GM06990 (cell line): ENCODE data around the gene SNX6.
"Not testable (repeated sequence)": the region's sequence is repeated elsewhere in the genome, so short reads cannot be mapped to it uniquely, and the experiment has no call there.

Source experiments
- DNase-seq: peaks from one replicate; pipeline ENCODE4 v3.0.0-alpha.2; 2011; ENCODE audit not compliant: insufficient read length; ENCODE audit errors: extremely low read depth
- H3K27me3 ChIP-seq: replicated peaks from 2 replicates; pipeline ENCODE4 v1.6.0; 2011; ENCODE audit warnings: low read length; ENCODE audit not compliant: control insufficient read depth, insufficient read depth
- H3K36me3 ChIP-seq: 2 replicates; pipeline ENCODE4 v1.5.1; 2011; ENCODE audit warnings: low read length; ENCODE audit not compliant: control insufficient read depth, insufficient read depth
- H3K4me3 ChIP-seq: replicated peaks from 2 replicates; pipeline ENCODE4 v1.5.1; 2011; ENCODE audit warnings: low read depth, mild to moderate bottlenecking, control low read depth, low read length
- CTCF ChIP-seq: IDR thresholded peaks from 2 replicates; pipeline ENCODE4 v1.5.1; 2011; ENCODE audit warnings: low read length, control low read depth, mild to moderate bottlenecking, inconsistent platforms; ENCODE audit not compliant: insufficient read depth, poor library complexity, severe bottlenecking

SNX6 gene

GRCh38 chr14:34571771-34572170 lies 58.2 kb downstream of the SNX6 start:
- Histone ChIP-seq H3K27me3 (no peaks in the 10 kb centered on the region), H3K36me3 (peaks cover 6% of the 10 kb centered on the region), H3K4me3 (no peak overlapping the region)
- TF ChIP-seq CTCF: no peak
- DNase-seq: no peak

GRCh38 chr14:34569750-34570149 lies 60.2 kb downstream of the SNX6 start:
- peaks cover 10% of the 10 kb centered on the region for H3K36me3 ChIP-seq

GRCh38 chr14:34568803-34569202 lies 61.1 kb downstream of the SNX6 start:
- peaks cover 10% of the 10 kb centered on the region for H3K36me3 ChIP-seq
- no peak for TF ChIP-seq CTCF

More at GRCh38 chr14:34569750-34570149, 60.2 kb downstream of the SNX6 start:
- H3K27me3 ChIP-seq: no peaks in the 10 kb centered on the region
- no peak for DNase-seq
- no peak for TF ChIP-seq CTCF
- no peak overlapping the region for H3K4me3 ChIP-seq

GRCh38 chr14:34562776-34563150 lies 67.2 kb downstream of the SNX6 start:
- Histone ChIP-seq H3K4me3 (no peak overlapping the region), H3K36me3 (peaks cover 8% of the 10 kb centered on the region), H3K27me3 (no peaks in the 10 kb centered on the region)
- TF ChIP-seq CTCF: no peak
- no peak for DNase-seq

More at GRCh38 chr14:34568803-34569202, 61.1 kb downstream of the SNX6 start:
- no peak for DNase-seq
- no peaks in the 10 kb centered on the region for H3K27me3 ChIP-seq
- H3K4me3 ChIP-seq: no peak overlapping the region

GRCh38 chr14:34562037-34562775 lies 67.7 kb downstream of the SNX6 start:
- DNase-seq, H3K36me3 ChIP-seq, H3K4me3 ChIP-seq: not testable (repeated sequence)

GRCh38 chr14:34556498-34556829 lies 73.5 kb downstream of the SNX6 start:
- H3K36me3 ChIP-seq, DNase-seq, H3K4me3 ChIP-seq, H3K27me3 ChIP-seq: not testable (repeated sequence)

More at GRCh38 chr14:34562037-34562775, 67.7 kb downstream of the SNX6 start:
- H3K27me3 ChIP-seq: not testable (repeated sequence)

- not testable (repeated sequence) for H3K4me3 ChIP-seq, DNase-seq, H3K27me3 ChIP-seq, H3K36me3 ChIP-seq
Observed at GRCh38 chr14:34555583-34556497, 74.1 kb downstream of the SNX6 start.
